HG03097 (cell line): Measurements from ENCODE around the gene CELSR1.
"Not testable (repeated sequence)": the region's sequence is repeated elsewhere in the genome, so short reads cannot be mapped to it uniquely, and the experiment has no call there.

Experiments
- ATAC-seq: cut with Tn5 transposase; IDR thresholded peaks from one replicate; pipeline ENCODE4 v1.9.1; 2021; ENCODE audit not compliant: unreplicated experiment, low FRiP score

CELSR1 gene

GRCh38 chr22:46408568-46409506 is 128.6 kb downstream of the CELSR1 start:
- ATAC-seq, result no peak

- ATAC-seq, result no peak
Observed at GRCh38 chr22:46407748-46408147, 129.7 kb downstream of the CELSR1 start.

- ATAC-seq, result no peak
Observed at GRCh38 chr22:46406791-46407190, 130.6 kb downstream of the CELSR1 start.

DNA sequence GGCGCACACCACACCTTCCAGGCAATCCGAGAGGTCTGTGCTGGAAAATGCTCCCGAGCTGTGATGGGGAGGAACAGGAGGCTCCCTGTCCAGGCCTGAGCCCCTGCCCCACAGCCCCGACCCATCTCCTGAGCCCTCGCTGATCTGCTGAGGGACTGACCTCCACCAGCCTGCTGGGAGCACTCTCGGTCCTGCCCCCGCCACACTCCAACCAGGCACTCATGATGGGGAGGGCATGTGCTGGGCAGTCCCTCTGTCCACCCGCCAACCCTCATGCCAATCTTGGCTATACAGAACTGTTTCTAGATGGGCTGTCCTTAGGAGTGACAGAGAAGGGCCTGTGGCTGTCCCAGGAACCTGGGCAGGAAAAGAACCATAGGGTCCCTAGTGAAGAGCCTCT is 131.1 kb downstream of the CELSR1 start:
- no peak for ATAC-seq

GRCh38 chr22:46405901-46406300 is 131.5 kb downstream of the CELSR1 start:
- no peak for ATAC-seq

DNA sequence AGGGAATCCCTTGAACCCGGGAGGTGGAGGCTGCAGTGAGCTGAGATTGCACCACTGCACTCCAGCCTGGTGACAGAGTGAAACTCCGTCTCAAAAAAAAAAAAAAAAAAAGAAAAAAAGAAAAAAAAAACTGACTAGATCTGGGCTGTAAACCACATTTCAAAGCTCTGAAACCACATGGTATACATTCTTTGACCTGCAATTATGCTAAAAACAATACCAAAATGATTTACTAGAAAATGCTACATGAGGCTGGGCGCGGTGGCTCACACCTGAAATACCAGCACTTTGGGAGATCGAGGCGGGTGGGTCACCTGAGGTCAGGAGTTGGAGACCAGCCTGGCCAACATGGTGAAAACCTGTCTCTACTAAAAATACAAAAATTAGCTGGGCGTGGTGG is 133.5 kb downstream of the CELSR1 start:
- ATAC-seq, result not testable (repeated sequence)

DNA sequence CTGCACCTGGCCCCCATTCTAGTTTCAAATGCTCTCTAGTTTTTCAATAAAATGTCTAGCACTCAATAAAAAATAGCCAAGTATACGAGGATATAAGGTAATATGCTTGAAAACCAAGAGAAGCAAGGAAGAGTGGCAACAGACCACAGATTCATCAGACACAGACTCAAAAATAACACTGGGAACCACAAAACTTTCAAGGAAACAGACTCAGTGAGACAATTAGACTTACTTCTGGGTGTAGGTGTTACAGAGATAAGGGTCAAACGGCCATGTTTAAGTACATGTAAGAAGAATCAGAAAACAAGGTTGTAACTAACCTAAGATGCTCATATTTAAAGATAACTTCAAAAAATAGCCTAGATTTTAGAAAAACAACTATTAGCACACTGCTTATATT is 134.9 kb downstream of the CELSR1 start:
- no peak for ATAC-seq

- no peak for ATAC-seq
Observed at GRCh38 chr22:46401370-46401769, 136.1 kb downstream of the CELSR1 start.

DNA sequence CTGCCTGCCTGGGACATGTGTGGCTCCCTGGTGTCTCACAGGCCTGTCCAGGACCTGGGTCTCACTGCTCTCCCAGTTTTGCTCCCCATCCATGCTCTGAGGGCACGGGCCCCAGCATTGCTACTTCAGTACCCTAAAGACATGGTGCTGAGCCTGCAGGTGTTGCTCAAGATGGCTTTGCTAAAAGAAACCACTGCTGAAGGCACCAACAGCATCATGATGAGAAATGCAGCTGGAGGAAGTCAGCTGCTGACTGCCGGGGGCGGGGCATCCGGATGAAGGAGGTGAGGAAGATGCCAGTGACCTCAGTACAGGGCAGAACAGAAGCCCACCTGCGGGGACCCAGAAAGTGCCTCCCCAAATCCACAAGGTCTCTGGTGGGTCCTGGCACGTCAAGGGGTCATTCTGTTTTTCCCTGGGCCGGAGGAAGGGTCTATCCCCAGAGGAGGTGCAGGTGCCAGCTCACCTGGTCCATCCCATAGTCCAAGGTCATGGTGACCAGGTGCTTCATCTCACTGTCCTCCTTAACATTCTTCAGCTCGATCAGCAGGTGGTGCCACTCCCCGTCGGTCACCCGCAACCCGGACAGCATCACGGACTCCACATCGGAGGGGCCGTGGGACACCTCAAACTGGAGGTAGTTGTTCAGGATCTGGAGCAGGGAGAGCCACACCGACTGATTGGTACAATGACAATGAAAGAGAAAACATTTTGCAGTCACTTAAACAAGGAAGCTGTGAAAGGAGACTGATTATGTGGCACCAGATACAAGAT is 138.0 kb downstream of the CELSR1 start:
- ATAC-seq, result no peak

GRCh38 chr22:46397951-46398350 is 139.5 kb downstream of the CELSR1 start:
- no peak for ATAC-seq

- no peak for ATAC-seq
Observed at GRCh38 chr22:46397514-46397913, 139.9 kb downstream of the CELSR1 start.

- ATAC-seq, result not testable (repeated sequence)
Observed at GRCh38 chr22:46397049-46397448, 140.4 kb downstream of the CELSR1 start.

GRCh38 chr22:46395145-46395544 is 142.3 kb downstream of the CELSR1 start:
- ATAC-seq, result no peak

GRCh38 chr22:46394622-46395021 is 142.8 kb downstream of the CELSR1 start:
- no peak for ATAC-seq

DNA sequence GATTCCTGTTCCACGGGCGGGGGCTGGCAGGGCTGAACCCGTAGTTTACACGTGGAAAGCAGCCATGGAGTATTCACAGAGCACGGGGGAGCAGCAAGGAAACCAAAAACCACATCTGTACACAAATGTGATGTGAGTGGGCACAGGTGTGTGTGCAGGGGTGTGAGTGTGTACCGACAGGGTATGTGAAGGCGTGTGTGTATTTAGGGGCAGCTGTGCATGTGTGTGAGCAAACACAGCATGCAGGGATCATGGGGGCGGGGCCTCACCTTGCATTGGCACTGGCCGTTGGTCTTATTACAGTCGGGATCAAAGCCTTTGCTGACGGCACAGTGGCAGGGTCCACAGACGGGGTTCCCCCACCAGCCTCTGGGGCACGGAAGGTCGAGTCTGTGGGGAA is 143.5 kb downstream of the CELSR1 start:
- no peak for ATAC-seq

- ATAC-seq, result no peak
Observed at GRCh38 chr22:46392137-46392844, 145.1 kb downstream of the CELSR1 start.

GRCh38 chr22:46391486-46392136 is 145.8 kb downstream of the CELSR1 start:
- ATAC-seq, result no peak

- ATAC-seq, result no peak
Observed at GRCh38 chr22:46390652-46391301, 146.6 kb downstream of the CELSR1 start.

DNA sequence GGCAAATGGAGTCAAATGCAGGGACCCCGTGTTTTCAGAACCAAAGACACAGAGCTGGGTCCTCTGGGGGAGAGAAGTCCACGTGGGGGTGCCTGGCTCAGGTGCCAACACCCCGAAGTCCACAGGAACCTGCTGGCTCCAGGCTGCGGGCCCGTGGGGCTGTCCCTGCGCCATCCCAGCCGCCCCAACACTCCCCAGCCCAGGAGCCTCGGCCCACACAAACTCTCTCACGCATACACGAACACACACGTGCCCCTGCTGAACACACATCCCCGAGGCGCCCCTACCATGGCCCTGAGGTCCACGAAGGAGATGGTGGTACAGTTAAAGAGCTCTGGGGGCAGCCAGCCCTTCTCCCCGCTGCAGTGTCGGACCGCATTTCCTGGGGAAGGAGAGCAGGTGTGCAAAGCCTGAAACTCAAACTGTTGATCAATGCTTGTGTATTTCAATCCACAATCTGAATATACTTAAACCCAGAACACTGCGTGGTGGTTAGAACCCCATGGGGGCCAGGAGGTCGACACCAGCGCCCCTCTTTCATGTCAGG is 147.2 kb downstream of the CELSR1 start:
- no peak for ATAC-seq

DNA sequence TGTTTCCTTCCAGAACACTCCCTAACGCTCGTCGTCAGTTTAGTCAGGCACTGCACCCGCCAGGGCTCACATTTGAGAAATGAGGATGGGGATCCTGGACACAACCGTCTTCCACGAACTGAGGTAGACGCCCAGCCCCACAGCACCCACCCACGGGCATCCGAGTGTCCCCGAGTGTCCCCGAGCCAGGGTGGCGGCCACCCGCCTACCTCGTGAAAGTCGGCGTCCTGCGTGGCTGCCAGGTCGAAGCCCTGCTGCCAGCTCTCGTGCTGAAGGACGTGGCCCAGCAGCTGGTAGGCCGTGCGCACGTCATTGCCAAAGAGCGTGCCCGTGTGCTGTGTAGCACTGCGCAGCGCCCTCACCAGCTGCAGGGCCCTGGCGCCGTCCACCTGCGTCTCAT is 148.3 kb downstream of the CELSR1 start:
- ATAC-seq, result no peak
